ENCODE measurements around the gene SARDH. TPM values are rescaled to one million over a fixed set of nuclear protein-coding genes. Genes with fewer than 3 reads are reported as not detected.

The SARDH gene
- polyA plus RNA-seq, 1 donor: 5.4 TPM

GRCh38 chr9:133703591-133704399 is 34.4 kb downstream of the SARDH start:
- DNase-seq (ENCODE audit: low read depth): no peak

GRCh38 chr9:133702798-133703590 is 35.2 kb downstream of the SARDH start:
- DNase-seq (ENCODE audit: low read depth): no peak

GRCh38 chr9:133701981-133702797 is 36.0 kb downstream of the SARDH start:
- DNase-seq (ENCODE audit: low read depth): no peak

GRCh38 chr9:133701321-133701980 is 36.7 kb downstream of the SARDH start:
- DNase-seq (ENCODE audit: low read depth): no peak

GRCh38 chr9:133700819-133701320 is 37.3 kb downstream of the SARDH start:
- no peak for DNase-seq (ENCODE audit: low read depth)

GRCh38 chr9:133699546-133699945 is 38.6 kb downstream of the SARDH start:
- DNase-seq (ENCODE audit: low read depth): no peak

- no peak for DNase-seq (ENCODE audit: low read depth)
Observed at GRCh38 chr9:133696071-133696472, 42.1 kb downstream of the SARDH start.

- no peak for DNase-seq (ENCODE audit: low read depth)
Observed at GRCh38 chr9:133694686-133695085, 43.5 kb downstream of the SARDH start.

- no peak for DNase-seq (ENCODE audit: low read depth)
Observed at GRCh38 chr9:133693703-133694529, 44.2 kb downstream of the SARDH start.

GRCh38 chr9:133693116-133693515 is 45.0 kb downstream of the SARDH start:
- DNase-seq (ENCODE audit: low read depth): no peak

GRCh38 chr9:133692364-133692985 is 45.7 kb downstream of the SARDH start:
- no peak for DNase-seq (ENCODE audit: low read depth)

GRCh38 chr9:133691626-133692363 is 46.4 kb downstream of the SARDH start:
- no peak for DNase-seq (ENCODE audit: low read depth)

GRCh38 chr9:133691191-133691590 is 47.0 kb downstream of the SARDH start:
- no peak for DNase-seq (ENCODE audit: low read depth)

- DNase-seq (ENCODE audit: low read depth): no peak
Observed at GRCh38 chr9:133690081-133690561, 48.0 kb downstream of the SARDH start.

- DNase-seq (ENCODE audit: low read depth): no peak
Observed at GRCh38 chr9:133689151-133689763, 48.9 kb downstream of the SARDH start.

GRCh38 chr9:133687856-133688761 is 50.0 kb downstream of the SARDH start:
- DNase-seq (ENCODE audit: low read depth): no peak

Data from forelimb muscle (tissue), 1 donor.